Upper lobe of left lung (tissue), 4 donors: ENCODE results near the gene MYO6.

ENCODE experiments used
- CTCF ChIP-seq, 6 experiments: fragments of 450-650 bp in 4 of 6; fragments of 200-600 bp in 2 of 6; sonication (generic) in 2 of 6; IDR thresholded peaks; one replicate each; pipeline ENCODE4 v1.5.1; 2016 to 2019; ENCODE audit warnings: antibody characterized with exemption in 6 of 6
- EP300 ChIP-seq, 4 donors: sonication (generic); formaldehyde crosslinking; IDR thresholded peaks; one replicate each; pipeline ENCODE4 v1.5.1; 2017; ENCODE audit warnings: antibody characterized with exemption in 4 of 4, control low read depth in 2 of 4
- POLR2A ChIP-seq, 4 donors: fragments of 450-650 bp; IDR thresholded peaks; one replicate each; pipeline ENCODE4 v1.5.1; 2016 to 2017; ENCODE audit warnings: antibody characterized with exemption in 4 of 4, mild to moderate bottlenecking in 2 of 4
- POLR2AphosphoS5 ChIP-seq, 2 donors: sonication (generic); formaldehyde crosslinking; IDR thresholded peaks; one replicate each; pipeline ENCODE4 v1.5.1; 2017; ENCODE audit warnings: antibody characterized with exemption in 2 of 2

- TF ChIP-seq EP300 (IDR thresholded peaks at IDR 0.05) (no peak), CTCF (IDR thresholded peaks at IDR 0.05) (no peak), POLR2AphosphoS5 (IDR thresholded peaks at IDR 0.05) (no peak), POLR2A (IDR thresholded peaks at IDR 0.05) (no peak)
Observed at GRCh38 chr6:75842191-75842590, 93.2 kb downstream of the MYO6 start.
